Measurements from ENCODE around the gene KCNG2.

KCNG2 gene

GRCh38 chr18:79915161-79916127, 117.7 kb downstream of the KCNG2 start:
- H3K9me3 ChIP-seq = no peaks in the 10 kb centered on the region
- TF ChIP-seq CTCF (IDR thresholded peaks at IDR 0.05) = no peak
- no peaks in the 10 kb centered on the region for H3K27me3 ChIP-seq
- no peaks in the 10 kb centered on the region for H3K4me1 ChIP-seq
- H3K4me3 ChIP-seq = no peak overlapping the region
- no peak overlapping the region for H3K27ac ChIP-seq
- intact Hi-C loops (cut with DNase I; ENCODE audit: low total_unique reads) = no loop called here
- peaks cover 34 to 74% (median 71%) of the 10 kb centered on the region in 3 donors for H3K36me3 ChIP-seq
- DNase-seq = peak in 1 of 2 donors; percentile 12

GRCh38 chr18:79916128-79916494, 118.4 kb downstream of the KCNG2 start:
- Histone ChIP-seq H3K36me3 (peaks cover 34 to 71% (median 70%) of the 10 kb centered on the region in 3 donors), H3K4me3 (no peak overlapping the region), H3K9me3 (no peaks in the 10 kb centered on the region), H3K27ac (no peak overlapping the region), H3K27me3 (no peaks in the 10 kb centered on the region), H3K4me1 (no peaks in the 10 kb centered on the region)
- DNase-seq = no peak
- intact Hi-C loops (cut with DNase I; ENCODE audit: low total_unique reads) = no loop called here
- no peak for TF ChIP-seq CTCF (IDR thresholded peaks at IDR 0.05)

- Histone ChIP-seq H3K27me3 (no peaks in the 10 kb centered on the region), H3K4me3 (no peak overlapping the region), H3K36me3 (peaks cover 34 to 71% (median 69%) of the 10 kb centered on the region in 3 donors), H3K9me3 (no peaks in the 10 kb centered on the region), H3K27ac (no peak overlapping the region), H3K4me1 (no peaks in the 10 kb centered on the region)
- DNase-seq = peak; percentile 7 to 46
- no peak for TF ChIP-seq CTCF (IDR thresholded peaks at IDR 0.05)
- intact Hi-C loops (cut with DNase I; ENCODE audit: low total_unique reads) = no loop called here
Observed at GRCh38 chr18:79916546-79917168, 118.9 kb downstream of the KCNG2 start.

- Histone ChIP-seq H3K27me3 (no peaks in the 10 kb centered on the region), H3K4me1 (no peaks in the 10 kb centered on the region), H3K4me3 (no peak overlapping the region), H3K9me3 (no peaks in the 10 kb centered on the region), H3K27ac (no peak overlapping the region), H3K36me3 (peaks cover 34 to 70% (median 70%) of the 10 kb centered on the region in 3 donors)
- intact Hi-C loops (cut with DNase I; ENCODE audit: low total_unique reads) = no loop called here
- peak; percentile 15 to 49 for DNase-seq
- TF ChIP-seq CTCF (IDR thresholded peaks at IDR 0.05) = no peak
Observed at GRCh38 chr18:79917169-79917852, 119.6 kb downstream of the KCNG2 start.

GRCh38 chr18:79917853-79918614, 120.3 kb downstream of the KCNG2 start:
- Histone ChIP-seq H3K4me3 (no peak overlapping the region), H3K36me3 (peaks cover 34 to 70% (median 68%) of the 10 kb centered on the region in 3 donors), H3K9me3 (no peaks in the 10 kb centered on the region), H3K4me1 (no peaks in the 10 kb centered on the region), H3K27ac (no peak overlapping the region), H3K27me3 (no peaks in the 10 kb centered on the region)
- intact Hi-C loops (cut with DNase I; ENCODE audit: low total_unique reads) = no loop called here
- DNase-seq = peak; percentile 11 to 50
- TF ChIP-seq CTCF (IDR thresholded peaks at IDR 0.05) = no peak
